ACC112 (cell line): ENCODE data around the gene HPCAL4.

Experiments used
- H2AFZ ChIP-seq: fragments of 200-600 bp; sonication (generic); one replicate; pipeline ENCODE4 v1.6.0; 2017; ENCODE audit warnings: antibody characterized with exemption, low read length; ENCODE audit not compliant: unreplicated experiment
- H3K27ac ChIP-seq: fragments of 200-600 bp; sonication (generic); 2 replicates; pipeline ENCODE4 v1.5.1; 2014; ENCODE audit warnings: low read depth, mild to moderate bottlenecking, antibody characterized with exemption, low read length, moderate library complexity
- H3K27me3 ChIP-seq: fragments of 200-600 bp; sonication (generic); 2 replicates; pipeline ENCODE4 v1.6.1; 2014; ENCODE audit warnings: mild to moderate bottlenecking, antibody characterized with exemption, low read length, moderate library complexity, mixed read lengths; ENCODE audit not compliant: insufficient read depth
- H3K36me3 ChIP-seq: fragments of 200-600 bp; sonication (generic); 2 replicates; pipeline ENCODE4 v1.6.1; 2016; ENCODE audit warnings: mild to moderate bottlenecking, antibody characterized with exemption, low read length, moderate library complexity, mixed read lengths; ENCODE audit not compliant: insufficient read depth
- H3K4me1 ChIP-seq: fragments of 200-600 bp; sonication (generic); one replicate; pipeline ENCODE4 v1.6.1; 2016; ENCODE audit warnings: low read length, mixed read lengths; ENCODE audit not compliant: insufficient read depth, unreplicated experiment, control insufficient read depth
- H3K4me3 ChIP-seq: fragments of 200-600 bp; sonication (generic); 2 replicates; pipeline ENCODE4 v1.5.1; 2014; ENCODE audit warnings: mild to moderate bottlenecking, low read depth, low read length
- H3K79me2 ChIP-seq: fragments of 200-600 bp; sonication (generic); one replicate; pipeline ENCODE4 v1.6.0; 2016; ENCODE audit warnings: low read length; ENCODE audit not compliant: control insufficient read depth, unreplicated experiment, insufficient read depth

Gene HPCAL4

DNA sequence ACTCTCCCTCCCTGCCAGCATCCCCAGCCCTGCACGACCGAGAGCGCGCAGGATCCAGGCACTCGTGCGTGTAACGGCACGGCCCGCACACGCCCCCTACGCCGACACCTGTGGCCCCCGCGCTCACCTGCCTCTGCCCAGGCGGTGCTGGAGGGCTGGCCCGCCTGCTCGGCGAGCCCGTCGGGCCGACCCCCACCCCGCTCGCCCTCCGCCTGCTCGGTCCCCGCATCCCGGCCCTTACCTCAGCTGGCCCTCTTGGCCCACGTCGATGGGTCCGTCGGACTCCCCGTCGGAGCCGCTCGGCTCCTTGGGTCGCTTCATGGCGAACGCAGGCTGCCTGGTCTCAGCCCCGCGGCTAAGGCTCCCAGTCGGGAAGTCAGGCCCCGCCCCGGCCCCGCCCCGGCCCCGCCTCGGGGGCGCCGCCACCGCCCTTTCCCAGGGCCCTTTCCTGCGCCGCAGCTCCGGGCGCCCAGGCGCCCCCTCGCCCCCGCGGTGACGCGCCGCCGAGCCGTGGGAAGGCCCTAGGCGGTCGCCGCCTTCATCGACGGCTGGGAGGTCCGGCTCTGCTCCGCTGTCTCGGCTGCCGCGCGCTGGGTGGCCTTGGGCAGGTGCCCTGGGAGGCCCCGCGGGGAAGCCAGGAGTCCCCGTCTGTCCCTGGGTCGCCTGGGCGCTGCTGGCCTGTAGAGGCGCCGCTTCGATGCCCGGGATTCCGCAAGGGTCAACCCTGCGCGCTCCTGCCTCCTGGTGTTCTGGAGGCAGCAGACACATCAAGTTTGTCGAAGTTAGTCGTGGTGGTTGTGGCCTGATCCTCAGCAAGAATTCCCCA, 51.7 kb downstream of the HPCAL4 start, which contains the start of gene HEYL:
HEYL (minus strand) TSS at position 339 of the 826 bp plus-strand sequence; CDS start at position 321, 18 bp downstream.
- Histone ChIP-seq H3K4me3 (peak within 1 kb of the TSS; percentile 63), H3K4me1 (peaks cover 15% of the 10 kb centered on the region), H3K79me2 (no peaks in the 10 kb centered on the region), H3K27me3 (peaks cover 20% of the 10 kb centered on the region), H3K27ac (no peak within 1 kb of the TSS), H3K36me3 (no peaks in the 10 kb centered on the region), H2AFZ (peak within 1 kb of the TSS; percentile 59)

DNA sequence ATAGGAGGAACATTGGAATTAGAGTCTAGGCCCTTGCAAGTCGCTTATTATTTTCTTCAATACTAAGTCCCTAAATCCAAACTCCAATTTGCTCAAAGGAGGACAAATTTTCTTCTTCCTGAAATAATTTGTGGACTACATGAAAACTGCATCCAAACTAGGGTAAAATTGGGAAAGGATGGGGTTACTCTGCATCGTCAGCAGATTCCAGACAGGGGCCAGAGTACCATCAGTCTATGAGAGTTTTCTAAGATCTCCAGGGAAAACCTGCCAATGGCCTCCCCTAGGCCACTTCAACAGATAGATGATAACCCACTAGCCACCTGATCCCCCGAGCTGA, 52.3 kb downstream of the HPCAL4 start:
- Histone ChIP-seq H3K27ac (no peak overlapping the region), H3K27me3 (peaks cover 24% of the 10 kb centered on the region), H2AFZ (peak overlapping the region; percentile 59), H3K36me3 (no peaks in the 10 kb centered on the region), H3K4me1 (peaks cover 15% of the 10 kb centered on the region), H3K4me3 (peak overlapping the region; percentile 63; the same call in 1 of the 2 replicates), H3K79me2 (no peaks in the 10 kb centered on the region)

DNA sequence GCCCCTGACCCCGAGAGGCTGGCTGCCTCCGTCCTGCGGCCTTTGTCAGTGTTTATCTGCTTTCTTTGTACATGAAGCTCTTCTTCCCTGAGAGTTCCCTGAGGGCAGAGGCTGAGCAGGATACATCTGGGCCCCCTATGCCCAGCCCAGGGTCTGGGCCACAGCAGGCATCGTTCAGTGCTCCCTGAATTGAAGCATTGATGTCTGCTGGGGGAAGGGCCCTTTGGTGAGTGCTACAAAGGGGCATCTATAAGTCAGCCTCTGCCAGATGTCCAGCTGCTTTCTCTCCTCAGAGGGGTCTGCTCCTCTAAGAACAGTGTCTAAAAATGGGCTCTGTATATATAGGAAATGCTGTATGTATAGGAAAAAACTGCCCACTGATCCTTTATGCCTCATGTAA, 53.9 kb downstream of the HPCAL4 start:
- no peak overlapping the region for H2AFZ ChIP-seq

DNA sequence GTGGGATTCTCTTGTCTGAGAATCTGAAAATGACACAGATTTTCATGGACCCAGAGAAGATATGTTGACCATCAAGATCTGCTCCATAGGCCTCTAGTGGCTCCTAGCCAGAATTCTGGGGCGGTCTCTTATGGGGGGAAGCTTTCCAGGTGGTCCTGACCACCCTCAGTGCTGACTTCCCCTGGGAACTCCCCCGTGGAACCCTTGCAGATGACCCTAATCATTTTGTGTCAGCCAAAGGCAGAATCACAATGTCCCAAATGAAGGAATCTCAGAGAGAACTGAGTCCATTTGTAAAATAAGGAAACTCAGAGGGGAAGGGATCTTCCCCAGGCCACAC, 55.4 kb downstream of the HPCAL4 start:
- Histone ChIP-seq H3K4me3 (no peak overlapping the region), H3K79me2 (no peaks in the 10 kb centered on the region), H3K27me3 (peaks cover 35% of the 10 kb centered on the region), H3K4me1 (no peaks in the 10 kb centered on the region), H2AFZ (no peak overlapping the region), H3K27ac (no peak overlapping the region), H3K36me3 (no peaks in the 10 kb centered on the region)

More for the DNA sequence above, 53.9 kb downstream of the HPCAL4 start:
- no peaks in the 10 kb centered on the region for H3K36me3 ChIP-seq
- H3K4me3 ChIP-seq = no peak overlapping the region
- H3K27ac ChIP-seq = no peak overlapping the region
- no peaks in the 10 kb centered on the region for H3K79me2 ChIP-seq
- H3K4me1 ChIP-seq = peaks cover 4% of the 10 kb centered on the region
- peaks cover 32% of the 10 kb centered on the region for H3K27me3 ChIP-seq

DNA sequence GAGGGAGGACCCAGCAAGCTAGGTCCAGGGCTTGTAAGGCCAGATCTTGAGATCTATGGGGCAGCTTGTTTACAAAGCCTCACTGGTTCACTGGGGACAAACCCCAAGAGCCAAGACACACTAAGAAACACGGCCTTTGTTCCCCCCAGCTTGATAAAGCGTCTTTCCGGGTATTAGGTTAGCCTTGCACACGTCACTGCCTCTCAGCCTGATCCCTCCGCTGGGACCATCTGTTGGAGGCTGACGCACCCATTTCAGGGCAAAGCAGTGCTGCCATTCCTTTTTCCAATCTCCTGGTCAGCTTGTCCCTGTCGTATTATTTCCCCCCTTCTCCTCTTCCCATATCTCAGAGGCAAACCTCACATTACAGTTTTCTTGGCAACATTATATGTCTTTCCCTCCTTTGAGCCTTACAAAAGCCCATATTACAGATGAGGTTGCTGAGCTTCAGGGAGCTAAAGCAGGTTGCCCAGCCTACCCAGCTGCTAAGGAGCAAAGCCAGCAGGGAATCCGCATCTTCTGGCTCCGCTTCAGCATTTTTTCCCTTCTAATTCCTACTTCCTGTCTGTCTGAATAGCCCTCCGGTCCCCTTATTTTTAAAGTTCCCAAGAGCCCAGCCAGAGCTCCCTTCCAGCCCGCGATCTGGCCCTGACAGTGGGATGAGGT, 55.9 kb downstream of the HPCAL4 start:
- H3K27me3 ChIP-seq = peaks cover 35% of the 10 kb centered on the region
- no peaks in the 10 kb centered on the region for H3K79me2 ChIP-seq
- no peaks in the 10 kb centered on the region for H3K36me3 ChIP-seq
- H3K4me1 ChIP-seq = no peaks in the 10 kb centered on the region
- no peak overlapping the region for H3K4me3 ChIP-seq
- no peak overlapping the region for H3K27ac ChIP-seq
- H2AFZ ChIP-seq = no peak overlapping the region

DNA sequence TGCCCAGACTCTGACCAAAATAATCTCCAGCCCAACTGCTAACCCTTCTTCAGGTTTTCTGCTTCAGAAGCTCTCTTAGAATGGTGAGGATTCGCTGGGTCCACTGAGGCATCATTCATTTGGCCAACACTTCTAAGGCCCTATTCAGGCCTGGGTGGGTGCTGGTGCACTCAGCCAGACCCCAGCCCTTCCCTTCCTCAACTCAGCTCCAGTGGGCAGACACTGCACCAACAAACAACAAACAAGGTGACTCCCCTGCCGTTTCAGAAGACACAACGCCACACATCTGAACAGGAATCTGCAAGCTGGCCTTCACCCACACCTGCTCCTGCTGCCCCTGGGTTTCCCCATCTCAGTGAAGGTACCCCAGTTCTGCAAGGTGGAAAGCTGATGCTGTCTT, 57.8 kb downstream of the HPCAL4 start:
- Histone ChIP-seq H3K4me1 (no peaks in the 10 kb centered on the region), H3K79me2 (no peaks in the 10 kb centered on the region), H3K27me3 (peaks cover 26% of the 10 kb centered on the region), H3K36me3 (no peaks in the 10 kb centered on the region), H2AFZ (no peak overlapping the region), H3K27ac (no peak overlapping the region), H3K4me3 (peak overlapping the region; percentile 1; the same call in 1 of the 2 replicates)

DNA sequence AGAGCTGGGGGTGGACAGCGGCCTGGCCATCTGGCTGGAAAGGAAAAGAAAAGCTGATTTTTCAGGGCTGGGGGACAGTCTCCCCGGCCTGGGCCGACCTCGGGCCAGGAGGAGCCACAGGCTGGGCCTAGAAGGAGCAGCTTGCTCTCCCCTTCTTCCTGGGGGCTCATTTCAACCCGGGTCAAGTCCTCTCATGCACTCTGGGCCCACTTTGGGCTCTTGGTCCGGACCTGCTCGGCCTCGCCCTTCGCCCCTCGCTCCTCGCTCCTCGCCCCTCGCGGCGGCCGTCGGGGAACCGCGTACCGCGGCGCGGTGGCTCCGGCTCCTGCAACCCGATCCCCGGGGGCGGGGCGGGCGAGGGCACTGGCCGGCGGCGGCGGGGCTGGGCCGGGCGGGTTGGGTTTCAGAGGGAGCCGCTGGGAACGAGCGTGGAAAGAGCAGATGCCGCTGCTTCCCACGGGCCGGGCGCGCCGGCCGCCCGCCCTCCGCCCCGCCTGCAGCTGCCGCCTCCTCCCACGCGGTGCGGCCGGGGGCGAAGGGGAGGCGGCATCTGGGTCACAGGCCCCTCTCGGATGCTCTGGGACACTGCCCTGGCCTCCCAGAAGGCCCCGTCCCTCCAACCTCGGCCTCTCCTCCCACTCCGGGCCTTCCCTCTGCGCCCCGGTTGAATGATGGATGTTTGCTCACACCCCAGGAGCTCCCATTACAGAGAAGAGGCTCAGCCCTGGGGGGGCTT, 58.4 kb downstream of the HPCAL4 start:
- Histone ChIP-seq H3K79me2 (no peaks in the 10 kb centered on the region), H3K4me1 (no peaks in the 10 kb centered on the region), H3K27me3 (peaks cover 24% of the 10 kb centered on the region), H3K36me3 (no peaks in the 10 kb centered on the region), H3K4me3 (peak overlapping the region; percentile 1; the same call in 1 of the 2 replicates), H2AFZ (no peak overlapping the region), H3K27ac (no peak overlapping the region)

DNA sequence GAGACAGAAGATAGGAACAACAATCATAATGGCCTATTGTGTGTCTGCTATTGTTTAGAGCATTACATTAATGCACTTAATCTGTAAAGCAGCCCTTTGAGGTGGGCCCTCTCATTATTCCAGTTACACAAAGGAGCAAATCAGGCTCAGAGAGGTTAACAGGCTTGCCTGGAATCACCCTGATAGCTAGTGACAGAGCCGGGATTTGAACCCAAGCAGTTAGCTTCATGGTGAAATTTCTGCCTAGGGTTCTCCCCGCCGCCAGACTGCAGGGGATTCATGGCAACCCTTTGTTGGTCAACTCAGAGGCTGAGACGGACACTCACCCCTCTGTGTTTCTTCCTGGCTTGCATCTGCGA, 58.9 kb downstream of the HPCAL4 start:
- H3K36me3 ChIP-seq = no peaks in the 10 kb centered on the region
- H3K4me3 ChIP-seq = no peak overlapping the region
- no peak overlapping the region for H2AFZ ChIP-seq
- no peak overlapping the region for H3K27ac ChIP-seq
- H3K4me1 ChIP-seq = no peaks in the 10 kb centered on the region
- H3K79me2 ChIP-seq = no peaks in the 10 kb centered on the region
- peaks cover 23% of the 10 kb centered on the region for H3K27me3 ChIP-seq

DNA sequence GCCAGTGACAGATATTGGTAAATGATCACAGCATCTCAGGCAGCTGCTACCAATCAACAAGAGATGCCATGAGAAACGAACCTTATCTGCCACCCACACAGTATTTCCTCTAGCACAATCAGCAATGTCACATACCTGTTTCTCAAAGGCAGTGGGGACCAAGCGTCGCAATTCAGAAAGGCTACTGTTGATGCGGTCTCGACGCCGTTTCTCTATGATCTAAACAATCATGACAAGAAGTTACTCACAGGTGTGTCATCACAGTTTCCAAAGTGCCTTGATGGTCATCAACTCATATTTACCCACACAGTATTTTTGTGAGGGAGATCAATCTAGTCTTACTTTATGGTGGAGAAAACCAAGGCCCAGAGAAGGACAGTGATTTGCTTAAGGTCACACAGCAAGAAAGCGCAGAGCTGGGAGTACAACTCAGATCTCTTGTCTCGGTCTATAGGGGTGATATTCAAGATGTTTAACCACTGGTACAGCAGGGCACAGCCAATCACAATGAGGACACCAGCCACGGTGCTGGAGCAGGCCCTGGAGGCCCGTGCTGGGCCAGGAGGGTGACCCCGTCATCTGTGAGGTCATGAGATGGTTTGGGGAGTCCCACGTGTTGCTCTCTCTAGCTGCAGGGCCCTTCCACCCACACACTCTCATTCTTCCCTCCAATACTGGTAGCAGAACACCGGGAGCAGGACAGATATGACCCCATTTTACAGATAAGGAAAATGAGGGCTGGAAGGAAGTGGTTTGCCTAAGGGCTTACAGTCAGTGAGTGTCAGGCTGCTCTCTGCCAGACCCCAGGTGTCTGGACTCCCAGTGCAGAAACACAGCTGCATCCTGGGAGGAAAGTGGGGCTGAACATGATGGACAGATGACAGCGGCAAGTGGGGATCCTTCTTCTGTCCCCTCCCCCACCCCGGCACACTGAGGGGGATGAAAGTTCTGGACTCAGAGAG, 59.6 kb downstream of the HPCAL4 start:
- H3K36me3 ChIP-seq = no peaks in the 10 kb centered on the region
- no peaks in the 10 kb centered on the region for H3K4me1 ChIP-seq
- no peak overlapping the region for H3K4me3 ChIP-seq
- H3K79me2 ChIP-seq = no peaks in the 10 kb centered on the region
- H2AFZ ChIP-seq = no peak overlapping the region
- no peak overlapping the region for H3K27ac ChIP-seq
- peaks cover 23% of the 10 kb centered on the region for H3K27me3 ChIP-seq

DNA sequence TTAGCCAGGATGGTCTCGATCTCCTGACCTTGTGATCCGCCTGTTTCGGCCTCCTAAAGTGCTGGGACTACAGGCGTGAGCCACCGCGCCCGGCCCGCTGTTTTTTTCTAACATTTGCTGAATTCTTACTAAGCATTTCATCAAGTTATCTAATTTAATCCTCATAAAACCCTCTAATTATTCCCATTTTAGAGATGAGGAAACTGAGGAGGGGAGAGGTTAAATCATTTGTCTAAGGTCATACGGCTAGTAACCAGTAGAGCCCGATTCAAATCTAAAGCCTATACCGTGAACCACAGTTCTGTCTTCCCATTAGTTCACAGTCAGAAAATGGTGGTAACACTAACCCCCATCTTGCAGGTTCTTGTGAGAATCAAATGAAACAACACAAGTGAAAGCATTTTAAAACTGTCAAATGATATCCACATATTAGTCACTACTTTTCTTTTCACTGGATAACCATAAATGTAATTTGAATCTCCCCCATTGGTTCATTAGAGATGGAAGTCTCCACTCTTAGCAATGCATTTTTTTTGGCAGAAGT, 62.4 kb downstream of the HPCAL4 start:
- no peak overlapping the region for H3K4me3 ChIP-seq
- H2AFZ ChIP-seq = no peak overlapping the region
- no peaks in the 10 kb centered on the region for H3K4me1 ChIP-seq
- no peaks in the 10 kb centered on the region for H3K79me2 ChIP-seq
- H3K27ac ChIP-seq = no peak overlapping the region
- H3K27me3 ChIP-seq = peaks cover 12% of the 10 kb centered on the region; the same call in 1 of the 2 replicates
- H3K36me3 ChIP-seq = no peaks in the 10 kb centered on the region
